BLaER1 (cell line): ENCODE measurements around the gene DLG2.

Experiments used
- H3K27ac ChIP-seq: shearing (Covaris generic); formaldehyde crosslinking; 2 replicates; pipeline ENCODE4 v1.8.1; 2022
- H3K27me3 ChIP-seq: shearing (Covaris generic); formaldehyde crosslinking; 2 replicates; pipeline ENCODE4 v1.8.1; 2022
- H3K36me3 ChIP-seq: shearing (Covaris generic); formaldehyde crosslinking; 2 replicates; pipeline ENCODE4 v1.8.1; 2022
- H3K4me1 ChIP-seq: shearing (Covaris generic); formaldehyde crosslinking; 2 replicates; pipeline ENCODE4 v1.8.1; 2022
- H3K4me2 ChIP-seq: shearing (Covaris generic); formaldehyde crosslinking; 2 replicates; pipeline ENCODE4 v1.8.1; 2022
- H3K4me3 ChIP-seq: shearing (Covaris generic); formaldehyde crosslinking; 2 replicates; pipeline ENCODE4 v1.8.1; 2022
- H3K9ac ChIP-seq: shearing (Covaris generic); formaldehyde crosslinking; 2 replicates; pipeline ENCODE4 v1.8.1; 2022
- H3K9me3 ChIP-seq: shearing (Covaris generic); formaldehyde crosslinking; 2 replicates; pipeline ENCODE4 v1.8.1; 2022
- H4K20me1 ChIP-seq: shearing (Covaris generic); formaldehyde crosslinking; 2 replicates; pipeline ENCODE4 v1.8.1; 2022
- Cebpa-rat ChIP-seq: shearing (Covaris generic); IDR thresholded peaks from 2 replicates; pipeline ENCODE4 v1.8.1; 2022

Gene DLG2

GRCh38 chr11:83693306-83693992 is 1933.7 kb downstream of the DLG2 start:
- Histone ChIP-seq H3K27ac (no peak overlapping the region), H3K9me3 (no peaks in the 10 kb centered on the region), H3K4me3 (no peak overlapping the region), H3K4me2 (no peak overlapping the region), H3K27me3 (no peaks in the 10 kb centered on the region), H3K36me3 (no peaks in the 10 kb centered on the region), H3K9ac (no peak overlapping the region), H4K20me1 (no peaks in the 10 kb centered on the region), H3K4me1 (no peaks in the 10 kb centered on the region)
- no peak for TF ChIP-seq Cebpa-rat

GRCh38 chr11:83692675-83693074 is 1934.5 kb downstream of the DLG2 start:
- no peak overlapping the region for H3K4me3 ChIP-seq
- no peak overlapping the region for H3K9ac ChIP-seq
- no peaks in the 10 kb centered on the region for H4K20me1 ChIP-seq
- H3K4me2 ChIP-seq = no peak overlapping the region
- TF ChIP-seq Cebpa-rat = no peak
- no peaks in the 10 kb centered on the region for H3K4me1 ChIP-seq
- H3K27ac ChIP-seq = no peak overlapping the region
- no peaks in the 10 kb centered on the region for H3K27me3 ChIP-seq
- no peaks in the 10 kb centered on the region for H3K9me3 ChIP-seq
- no peaks in the 10 kb centered on the region for H3K36me3 ChIP-seq

GRCh38 chr11:83691451-83691950 is 1935.6 kb downstream of the DLG2 start:
- H3K4me2 ChIP-seq = no peak overlapping the region
- no peak for TF ChIP-seq Cebpa-rat
- H3K27me3 ChIP-seq = no peaks in the 10 kb centered on the region
- H3K4me1 ChIP-seq = no peaks in the 10 kb centered on the region
- H3K36me3 ChIP-seq = no peaks in the 10 kb centered on the region
- no peaks in the 10 kb centered on the region for H3K9me3 ChIP-seq
- no peaks in the 10 kb centered on the region for H4K20me1 ChIP-seq
- H3K9ac ChIP-seq = no peak overlapping the region
- no peak overlapping the region for H3K4me3 ChIP-seq
- no peak overlapping the region for H3K27ac ChIP-seq

- H3K4me3 ChIP-seq = no peak overlapping the region
Measured at GRCh38 chr11:83689144-83689780, 1937.9 kb downstream of the DLG2 start.

GRCh38 chr11:83687787-83688186 is 1939.4 kb downstream of the DLG2 start:
- no peak overlapping the region for H3K4me3 ChIP-seq

More at GRCh38 chr11:83689144-83689780, 1937.9 kb downstream of the DLG2 start:
- Histone ChIP-seq H3K27ac (no peak overlapping the region), H4K20me1 (no peaks in the 10 kb centered on the region), H3K4me2 (no peak overlapping the region), H3K36me3 (no peaks in the 10 kb centered on the region), H3K9me3 (no peaks in the 10 kb centered on the region), H3K4me1 (no peaks in the 10 kb centered on the region), H3K27me3 (no peaks in the 10 kb centered on the region), H3K9ac (no peak overlapping the region)
- TF ChIP-seq Cebpa-rat = no peak

GRCh38 chr11:83685730-83686129 is 1941.4 kb downstream of the DLG2 start:
- TF ChIP-seq Cebpa-rat = no peak
- Histone ChIP-seq H3K36me3 (no peaks in the 10 kb centered on the region), H4K20me1 (no peaks in the 10 kb centered on the region), H3K27me3 (no peaks in the 10 kb centered on the region), H3K9me3 (no peaks in the 10 kb centered on the region), H3K4me2 (no peak overlapping the region), H3K4me3 (no peak overlapping the region), H3K9ac (no peak overlapping the region), H3K27ac (no peak overlapping the region), H3K4me1 (no peaks in the 10 kb centered on the region)

More at GRCh38 chr11:83687787-83688186, 1939.4 kb downstream of the DLG2 start:
- Histone ChIP-seq H4K20me1 (no peaks in the 10 kb centered on the region), H3K36me3 (no peaks in the 10 kb centered on the region), H3K9me3 (no peaks in the 10 kb centered on the region), H3K9ac (no peak overlapping the region), H3K27me3 (no peaks in the 10 kb centered on the region), H3K4me2 (no peak overlapping the region), H3K4me1 (no peaks in the 10 kb centered on the region), H3K27ac (no peak overlapping the region)
- TF ChIP-seq Cebpa-rat = no peak

GRCh38 chr11:83684071-83684470 is 1943.1 kb downstream of the DLG2 start:
- H3K9me3 ChIP-seq = no peaks in the 10 kb centered on the region
- H3K27ac ChIP-seq = no peak overlapping the region
- no peak overlapping the region for H3K4me3 ChIP-seq
- TF ChIP-seq Cebpa-rat = no peak
- H3K9ac ChIP-seq = no peak overlapping the region
- H3K4me2 ChIP-seq = no peak overlapping the region
- no peaks in the 10 kb centered on the region for H4K20me1 ChIP-seq
- no peaks in the 10 kb centered on the region for H3K36me3 ChIP-seq
- H3K27me3 ChIP-seq = no peaks in the 10 kb centered on the region
- no peaks in the 10 kb centered on the region for H3K4me1 ChIP-seq

- TF ChIP-seq Cebpa-rat = no peak
- Histone ChIP-seq H3K9ac (no peak overlapping the region), H3K36me3 (no peaks in the 10 kb centered on the region), H3K4me3 (no peak overlapping the region), H3K9me3 (no peaks in the 10 kb centered on the region), H3K27ac (no peak overlapping the region), H4K20me1 (no peaks in the 10 kb centered on the region), H3K4me2 (no peak overlapping the region), H3K4me1 (no peaks in the 10 kb centered on the region), H3K27me3 (no peaks in the 10 kb centered on the region)
Measured at GRCh38 chr11:83682611-83682973, 1944.6 kb downstream of the DLG2 start.

GRCh38 chr11:83681906-83682610 is 1945.1 kb downstream of the DLG2 start:
- H4K20me1 ChIP-seq = no peaks in the 10 kb centered on the region
- H3K9me3 ChIP-seq = no peaks in the 10 kb centered on the region
- no peak overlapping the region for H3K27ac ChIP-seq
- H3K27me3 ChIP-seq = no peaks in the 10 kb centered on the region
- TF ChIP-seq Cebpa-rat = no peak
- no peak overlapping the region for H3K4me3 ChIP-seq
- H3K36me3 ChIP-seq = no peaks in the 10 kb centered on the region
- H3K4me1 ChIP-seq = no peaks in the 10 kb centered on the region
- H3K9ac ChIP-seq = no peak overlapping the region
- H3K4me2 ChIP-seq = no peak overlapping the region

GRCh38 chr11:83681031-83681781 is 1945.9 kb downstream of the DLG2 start:
- Histone ChIP-seq H3K9ac (no peak overlapping the region), H3K27ac (no peak overlapping the region), H3K36me3 (no peaks in the 10 kb centered on the region), H3K4me3 (no peak overlapping the region), H3K9me3 (no peaks in the 10 kb centered on the region), H3K4me1 (no peaks in the 10 kb centered on the region), H4K20me1 (no peaks in the 10 kb centered on the region), H3K27me3 (no peaks in the 10 kb centered on the region), H3K4me2 (no peak overlapping the region)
- TF ChIP-seq Cebpa-rat = no peak
